ENCODE data around the gene TTL.

TTL gene

DNA sequence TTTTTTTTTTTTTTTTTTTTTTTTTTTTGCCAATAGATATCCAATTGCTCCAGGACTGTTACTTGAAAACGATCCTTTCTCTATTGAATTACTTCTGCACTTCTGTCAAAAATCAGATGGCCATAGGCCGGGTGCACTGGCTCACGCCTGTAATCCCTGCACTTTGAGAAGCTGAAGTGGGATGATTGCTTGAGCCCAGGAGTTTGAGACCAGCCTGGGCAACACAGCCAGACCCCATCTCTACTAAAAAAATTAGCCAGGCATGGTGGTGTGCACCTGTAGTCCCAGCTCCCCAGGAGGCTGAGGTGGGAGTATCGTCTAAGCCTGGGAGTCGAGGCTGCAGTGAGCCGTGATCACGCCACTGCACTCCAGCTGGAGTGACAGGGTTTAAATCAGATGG, 98.1 kb downstream of the TTL start:
- DNase-seq (ENCODE audit: extremely low read depth in 1 of 2, low read depth in 1 of 2), result no peak

DNA sequence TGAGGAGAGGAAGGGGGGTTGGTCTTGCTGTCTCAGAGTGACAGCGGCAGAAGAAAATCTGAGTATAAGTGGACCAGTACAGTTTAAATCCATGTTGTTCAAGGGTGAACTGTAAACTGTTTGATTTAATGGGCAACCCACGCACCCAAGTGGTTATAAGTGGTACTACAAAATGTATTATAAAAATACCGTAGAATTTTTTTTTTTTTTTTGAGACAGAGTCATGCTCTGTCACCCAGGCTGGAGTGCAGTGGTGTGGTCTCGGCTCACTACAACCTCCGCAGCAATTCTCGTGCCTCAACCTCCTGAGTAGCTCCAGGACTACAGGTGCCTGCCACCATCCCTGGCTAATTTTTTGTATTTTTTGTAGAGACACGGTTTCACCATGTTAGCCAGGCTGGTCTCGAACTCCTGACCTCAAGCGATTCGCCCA, 100.4 kb downstream of the TTL start:
- peak in 1 of 2 donors; percentile 7 for DNase-seq (ENCODE audit: extremely low read depth in 1 of 2, low read depth in 1 of 2)

DNA sequence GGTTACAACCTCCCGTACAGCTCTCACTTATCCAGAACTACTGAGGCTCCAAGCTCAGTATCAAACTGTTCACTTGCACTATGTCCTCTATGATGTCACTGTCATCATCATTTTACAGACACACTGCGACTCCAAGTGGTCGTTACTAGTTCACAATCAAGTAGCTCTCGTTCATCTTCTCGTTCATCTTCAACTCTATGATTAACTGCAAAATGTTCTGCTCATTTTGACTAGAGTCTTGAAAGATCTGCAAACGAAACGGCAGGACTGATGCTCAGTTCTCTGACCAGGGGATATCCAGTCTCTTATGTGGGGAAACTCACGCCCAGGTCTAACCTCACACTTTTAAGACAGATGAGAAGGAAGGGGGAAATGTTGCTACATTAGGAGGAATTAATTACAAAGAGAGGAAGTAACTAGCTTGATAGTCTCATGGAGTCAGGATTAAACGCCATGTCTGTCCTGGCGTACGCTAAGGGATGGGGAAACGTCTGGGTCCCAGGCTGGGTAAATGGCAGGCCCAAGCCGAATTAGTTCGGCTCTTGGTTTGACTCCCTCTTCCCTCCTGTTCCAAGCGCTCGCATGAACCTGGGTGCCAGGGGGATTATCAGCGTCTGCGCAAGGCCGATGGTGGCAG, 101.7 kb downstream of the TTL start:
- DNase-seq (ENCODE audit: extremely low read depth in 1 of 2, low read depth in 1 of 2), result no peak

DNA sequence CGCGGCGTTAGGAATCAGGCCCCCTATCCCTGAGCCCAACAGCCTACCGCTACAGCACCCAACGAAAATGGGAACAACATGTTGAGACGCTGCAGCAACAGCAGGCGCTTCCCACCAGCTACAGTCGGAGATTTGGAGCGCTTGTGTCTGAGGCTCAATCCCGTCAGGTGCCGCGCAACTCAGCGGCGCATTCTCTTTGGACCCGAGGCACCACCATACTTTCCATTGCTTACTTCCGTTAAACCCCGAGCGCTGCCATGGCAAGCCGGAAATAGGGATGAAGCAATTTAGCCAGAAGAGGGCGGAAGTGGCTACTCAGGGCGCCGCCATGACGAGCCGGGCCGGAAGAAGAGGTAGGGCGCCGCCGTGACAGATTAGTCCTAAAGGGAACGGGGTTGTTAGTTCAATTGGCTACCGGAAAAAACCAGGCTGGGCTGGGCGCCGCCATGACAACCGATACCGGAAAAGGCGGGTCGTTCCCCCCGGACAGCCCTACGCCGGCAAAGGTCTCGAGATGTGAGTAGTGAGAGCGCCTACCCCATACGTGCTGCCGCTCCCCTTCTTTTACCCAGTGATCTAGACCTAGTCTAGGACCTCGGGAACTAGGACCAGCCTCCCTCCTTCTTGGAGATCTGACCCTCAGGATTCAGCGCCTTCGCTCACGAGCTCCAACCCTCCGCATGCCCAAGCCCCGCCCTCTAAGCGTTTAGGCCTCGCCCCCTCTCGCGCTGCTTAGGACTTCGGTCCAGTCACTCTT, 102.4 kb downstream of the TTL start, which contains the start of gene CHCHD5:
Gene CHCHD5 (plus strand): TSS at position 476 of the 757 bp plus-strand sequence. CDS start 39 bp downstream, at position 515.
- DNase-seq (ENCODE audit: extremely low read depth in 1 of 2, low read depth in 1 of 2), result peak; percentile 81 to 95

DNA sequence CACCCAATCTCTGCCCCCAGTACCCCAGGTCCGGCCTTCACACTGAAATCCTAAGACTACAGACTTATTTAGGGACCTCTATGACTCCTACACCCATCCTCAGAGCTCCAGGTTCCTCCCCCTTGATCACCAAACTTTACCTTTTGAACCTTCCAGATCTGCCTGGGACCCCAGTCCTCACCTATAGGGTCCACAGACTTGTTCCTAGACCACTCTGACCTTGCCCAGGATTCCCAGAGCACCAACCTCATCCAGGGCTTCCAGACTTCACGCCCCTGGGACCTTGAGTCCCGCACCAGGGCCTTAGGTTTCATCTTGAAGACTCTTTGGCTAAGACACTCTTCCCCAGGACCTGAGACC, 102.9 kb downstream of the TTL start:
- no peak for DNase-seq (ENCODE audit: extremely low read depth in 1 of 2, low read depth in 1 of 2)

DNA sequence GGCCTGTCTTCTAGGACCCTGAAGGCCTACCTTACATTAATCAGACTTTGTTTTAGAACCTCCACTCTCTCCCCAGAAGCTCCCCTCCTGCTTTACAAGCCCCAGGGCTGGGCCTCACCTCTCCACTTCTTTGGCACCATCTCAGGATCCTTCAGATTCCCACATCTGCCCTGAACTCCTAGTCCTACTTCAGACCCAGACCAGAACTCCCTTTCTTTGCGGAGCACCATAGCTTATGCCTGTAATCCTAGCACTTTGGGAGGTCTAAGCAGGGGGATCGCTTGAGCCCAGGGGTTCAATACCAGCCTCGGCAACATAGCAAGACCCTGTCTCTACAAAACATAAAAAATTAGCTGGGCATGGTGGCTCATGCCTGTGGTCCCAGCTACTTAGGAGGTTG, 103.4 kb downstream of the TTL start:
- no peak for DNase-seq (ENCODE audit: extremely low read depth in 1 of 2, low read depth in 1 of 2)

DNA sequence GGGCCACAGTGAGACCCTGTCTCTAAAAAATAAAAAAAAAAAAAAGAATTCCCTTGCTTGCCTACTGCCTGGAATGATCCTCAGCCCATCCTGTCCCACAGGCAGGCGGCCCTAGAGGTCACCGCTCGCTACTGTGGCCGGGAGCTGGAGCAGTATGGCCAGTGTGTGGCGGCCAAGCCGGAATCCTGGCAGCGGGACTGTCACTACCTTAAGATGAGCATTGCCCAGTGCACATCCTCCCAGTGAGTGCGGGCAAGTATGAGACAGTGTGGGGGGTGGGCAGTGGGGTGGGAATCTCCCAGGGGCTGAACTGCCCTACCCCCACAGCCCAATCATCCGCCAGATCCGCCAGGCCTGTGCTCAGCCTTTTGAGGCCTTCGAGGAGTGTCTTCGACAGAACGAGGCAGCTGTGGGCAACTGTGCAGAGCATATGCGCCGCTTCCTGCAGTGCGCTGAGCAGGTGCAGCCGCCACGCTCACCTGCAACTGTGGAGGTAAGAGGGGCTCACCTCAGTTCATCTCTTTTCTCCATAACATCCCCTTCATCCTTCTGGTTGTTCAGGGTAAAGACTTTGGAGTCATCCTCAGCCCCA, 104.0 kb downstream of the TTL start:
- DNase-seq (ENCODE audit: extremely low read depth in 1 of 2, low read depth in 1 of 2), result no peak

DNA sequence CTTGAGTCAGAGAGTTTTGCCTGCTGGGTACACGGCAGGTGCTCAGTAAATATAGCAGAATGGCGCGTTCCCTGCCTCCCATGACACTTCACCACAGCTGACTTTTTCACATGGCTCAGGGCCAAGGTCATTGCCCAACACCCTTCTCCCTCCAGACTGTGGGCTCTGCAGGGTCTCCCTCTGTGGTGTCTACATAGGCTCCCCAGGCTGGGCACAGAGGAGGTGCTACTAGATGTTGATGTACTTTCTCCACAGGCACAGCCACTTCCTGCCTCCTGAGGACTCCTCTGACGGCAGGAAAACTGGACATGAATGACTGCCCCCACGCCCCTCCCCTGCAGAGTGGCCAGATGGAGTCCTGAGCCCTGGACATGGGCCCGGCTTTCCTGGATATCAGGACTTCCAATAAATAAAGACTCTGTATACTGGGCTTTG, 106.7 kb downstream of the TTL start:
- DNase-seq (ENCODE audit: extremely low read depth in 1 of 2, low read depth in 1 of 2), result no peak
